ENCODE data around the gene WWOX. TPM values are rescaled to one million over a fixed set of nuclear protein-coding genes. Genes with fewer than 3 reads are reported as not detected.

The WWOX gene
- polyA plus RNA-seq, 1 donor (not counting 4 experiments of a cell fraction or from before 2014, with no cell fraction given) = 5.1 TPM

DNA sequence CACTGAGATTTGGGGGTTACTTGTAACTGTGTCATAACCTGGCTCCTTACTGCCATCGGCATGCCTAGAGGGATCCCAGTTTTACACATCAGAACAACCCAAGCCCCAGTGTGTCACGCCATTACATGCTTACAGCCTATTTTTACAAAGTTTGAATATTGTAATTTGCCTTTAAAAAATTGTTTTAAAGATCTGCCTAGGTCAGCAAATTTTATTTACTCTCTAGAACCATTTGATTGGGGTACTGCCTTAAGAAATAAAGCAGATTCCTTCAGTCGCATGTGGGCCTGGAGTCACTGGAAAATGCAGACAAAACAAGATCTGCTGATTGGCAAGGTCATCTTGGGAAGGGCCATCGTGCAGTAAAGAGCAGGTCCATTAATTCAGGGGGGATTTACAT, 566.9 kb downstream of the WWOX start:
- no peaks in the 10 kb centered on the region for H4K20me1 ChIP-seq (ENCODE audit: control insufficient read depth, extremely low read depth, insufficient read depth, low read length)
- no peaks in the 10 kb centered on the region for H3K79me2 ChIP-seq (ENCODE audit: control insufficient read depth, insufficient read depth, low read length)
- DNase-seq (ENCODE audit: low read depth, low spot score) (no peak), FAIRE-seq (no peak)
- H3K36me3 ChIP-seq (ENCODE audit: control insufficient read depth in 2 of 2, extremely low read depth in 1 of 2, insufficient read depth in 2 of 2, low read length in 2 of 2) = no peaks in the 10 kb centered on the region
- no peaks in the 10 kb centered on the region for H3K9me1 ChIP-seq (ENCODE audit: control insufficient read depth, extremely low read depth, insufficient read depth, low read length)
- H3K4me3 ChIP-seq (ENCODE audit: control insufficient read depth in 2 of 3, extremely low read depth in 1 of 3, insufficient read depth in 2 of 3, low read depth in 1 of 3, low read length in 3 of 3) = no peak overlapping the region
- H3K27ac ChIP-seq (ENCODE audit: control insufficient read depth, insufficient read depth, low read length) = no peak overlapping the region
- no peak overlapping the region for H3K9ac ChIP-seq (ENCODE audit: control insufficient read depth, extremely low read depth, insufficient read depth, low read length)
- no peak for TF ChIP-seq EZH2 (IDR thresholded peaks at IDR 0.05; ENCODE audit: low read length)
- TF ChIP-seq CTCF (optimal IDR thresholded peaks at IDR 0.05 in 1 of 3, IDR thresholded peaks at IDR 0.05 in 1 of 3, conservative IDR thresholded peaks at IDR 0.05 in 1 of 3; ENCODE audit: extremely low read depth in 1 of 3, insufficient read depth in 2 of 3, low read length in 3 of 3) = no peak
- no peak overlapping the region for H3K4me2 ChIP-seq (ENCODE audit: control insufficient read depth, extremely low read depth, insufficient read depth, low read depth, low read length)
- no peaks in the 10 kb centered on the region for H3K9me3 ChIP-seq (ENCODE audit: control insufficient read depth, low read depth, low read length)
- peaks cover 20% of the 10 kb centered on the region for H3K4me1 ChIP-seq (ENCODE audit: control insufficient read depth, extremely low read depth, insufficient read depth, low read length)
- dilution Hi-C loops (cut with MboI; ENCODE audit: extremely low pct_ligation_motif_present, low sequenced_read_pairs) = no loop called here
- H3K27me3 ChIP-seq (ENCODE audit: control insufficient read depth, extremely low read depth, insufficient read depth, low read length) = no peaks in the 10 kb centered on the region
- no peak overlapping the region for H2AFZ ChIP-seq (ENCODE audit: control insufficient read depth, low read length)

GRCh38 chr16:78667675-78668074, 568.2 kb downstream of the WWOX start:
- FAIRE-seq = no peak

More at GRCh38 chr16:78667675-78668074, 568.2 kb downstream of the WWOX start:
- TF ChIP-seq CTCF (optimal IDR thresholded peaks at IDR 0.05 in 1 of 3, IDR thresholded peaks at IDR 0.05 in 1 of 3, conservative IDR thresholded peaks at IDR 0.05 in 1 of 3; ENCODE audit: extremely low read depth in 1 of 3, insufficient read depth in 2 of 3, low read length in 3 of 3) (no peak), EZH2 (IDR thresholded peaks at IDR 0.05; ENCODE audit: low read length) (no peak)
- no peak overlapping the region for H3K9ac ChIP-seq (ENCODE audit: control insufficient read depth, extremely low read depth, insufficient read depth, low read length)
- no peak overlapping the region for H3K4me2 ChIP-seq (ENCODE audit: control insufficient read depth, extremely low read depth, insufficient read depth, low read depth, low read length)
- no peaks in the 10 kb centered on the region for H4K20me1 ChIP-seq (ENCODE audit: control insufficient read depth, extremely low read depth, insufficient read depth, low read length)
- H3K9me1 ChIP-seq (ENCODE audit: control insufficient read depth, extremely low read depth, insufficient read depth, low read length) = no peaks in the 10 kb centered on the region
- H3K4me1 ChIP-seq (ENCODE audit: control insufficient read depth, extremely low read depth, insufficient read depth, low read length) = peaks cover 20% of the 10 kb centered on the region
- no peaks in the 10 kb centered on the region for H3K79me2 ChIP-seq (ENCODE audit: control insufficient read depth, insufficient read depth, low read length)
- dilution Hi-C loops (cut with MboI; ENCODE audit: extremely low pct_ligation_motif_present, low sequenced_read_pairs) = no loop called here
- DNase-seq (ENCODE audit: low read depth, low spot score) = no peak
- H3K36me3 ChIP-seq (ENCODE audit: control insufficient read depth in 2 of 2, extremely low read depth in 1 of 2, insufficient read depth in 2 of 2, low read length in 2 of 2) = no peaks in the 10 kb centered on the region
- no peak overlapping the region for H3K27ac ChIP-seq (ENCODE audit: control insufficient read depth, insufficient read depth, low read length)
- no peak overlapping the region for H3K4me3 ChIP-seq (ENCODE audit: control insufficient read depth in 2 of 3, extremely low read depth in 1 of 3, insufficient read depth in 2 of 3, low read depth in 1 of 3, low read length in 3 of 3)
- H2AFZ ChIP-seq (ENCODE audit: control insufficient read depth, low read length) = no peak overlapping the region
- H3K27me3 ChIP-seq (ENCODE audit: control insufficient read depth, extremely low read depth, insufficient read depth, low read length) = no peaks in the 10 kb centered on the region
- H3K9me3 ChIP-seq (ENCODE audit: control insufficient read depth, low read depth, low read length) = no peaks in the 10 kb centered on the region

Data from keratinocyte (primary cell).